Liver (tissue), 3 donors: ENCODE measurements around the gene HES3.

Experiments
- EGR1 ChIP-seq, 2 donors: IDR thresholded peaks; 2 replicates each; pipeline ENCODE4 v1.6.1; 2016 to 2018; ENCODE audit warnings: antibody characterized with exemption in 2 of 2, low read depth in 2 of 2
- FOXA1 ChIP-seq: IDR thresholded peaks from 2 replicates; pipeline ENCODE4 v1.6.1; 2016; ENCODE audit warnings: antibody characterized with exemption
- GABPA ChIP-seq, 2 donors: IDR thresholded peaks in 1 of 2; conservative IDR thresholded peaks in 1 of 2; 2 replicates each; pipeline ENCODE4 v1.6.1; 2016; ENCODE audit warnings: antibody characterized with exemption in 2 of 2, mild to moderate bottlenecking in 1 of 2, moderate library complexity in 1 of 2
- HNF4G ChIP-seq: IDR thresholded peaks from 2 replicates; pipeline ENCODE4 v1.6.1; 2016; ENCODE audit warnings: antibody characterized with exemption
- JUND ChIP-seq, 2 donors: IDR thresholded peaks; 2 replicates each; pipeline ENCODE4 v1.6.1; 2016; ENCODE audit warnings: antibody characterized with exemption in 2 of 2
- NR2F2 ChIP-seq: IDR thresholded peaks from 2 replicates; pipeline ENCODE4 v1.6.1; 2016; ENCODE audit warnings: antibody characterized with exemption
- SP1 ChIP-seq: IDR thresholded peaks from 2 replicates; pipeline ENCODE4 v1.6.1; 2018; ENCODE audit warnings: antibody characterized with exemption, mild to moderate bottlenecking
- TAF1 ChIP-seq: conservative IDR thresholded peaks from 2 replicates; pipeline ENCODE4 v1.6.1; 2016; ENCODE audit warnings: antibody characterized with exemption, mild to moderate bottlenecking
- YY1 ChIP-seq: IDR thresholded peaks from 2 replicates; pipeline ENCODE4 v1.6.1; 2016; ENCODE audit warnings: antibody characterized with exemption, mild to moderate bottlenecking
- TF ChIP-seq, protein P1 (sequence below): IDR thresholded peaks from 2 replicates; pipeline ENCODE4 v1.6.1; 2016; ENCODE audit warnings: antibody characterized with exemption, mild to moderate bottlenecking
- TF ChIP-seq, protein P2 (sequence below): fragments of 150-350 bp; IDR thresholded peaks from 2 replicates; pipeline ENCODE4 v1.5.1; 2017; ENCODE audit warnings: improper control_type of control experiment, low read depth, low read length; ENCODE audit not compliant: missing input control
- TF ChIP-seq, protein P3 (sequence below): IDR thresholded peaks from 2 replicates; pipeline ENCODE4 v1.6.1; 2016; ENCODE audit warnings: antibody characterized with exemption
- TF ChIP-seq, protein P4 (sequence below): IDR thresholded peaks from 2 replicates; pipeline ENCODE4 v1.6.1; 2016; ENCODE audit warnings: antibody characterized with exemption
- TF ChIP-seq, protein P5 (sequence below): IDR thresholded peaks from 2 replicates; pipeline ENCODE4 v1.6.1; 2016; ENCODE audit warnings: antibody characterized with exemption
- donor health status: healthy.
- donor health status: healthy.

GRCh38 chr1:6251233-6251632 is 7.3 kb downstream of the HES3 start:
- TF ChIP-seq, protein P1, sequence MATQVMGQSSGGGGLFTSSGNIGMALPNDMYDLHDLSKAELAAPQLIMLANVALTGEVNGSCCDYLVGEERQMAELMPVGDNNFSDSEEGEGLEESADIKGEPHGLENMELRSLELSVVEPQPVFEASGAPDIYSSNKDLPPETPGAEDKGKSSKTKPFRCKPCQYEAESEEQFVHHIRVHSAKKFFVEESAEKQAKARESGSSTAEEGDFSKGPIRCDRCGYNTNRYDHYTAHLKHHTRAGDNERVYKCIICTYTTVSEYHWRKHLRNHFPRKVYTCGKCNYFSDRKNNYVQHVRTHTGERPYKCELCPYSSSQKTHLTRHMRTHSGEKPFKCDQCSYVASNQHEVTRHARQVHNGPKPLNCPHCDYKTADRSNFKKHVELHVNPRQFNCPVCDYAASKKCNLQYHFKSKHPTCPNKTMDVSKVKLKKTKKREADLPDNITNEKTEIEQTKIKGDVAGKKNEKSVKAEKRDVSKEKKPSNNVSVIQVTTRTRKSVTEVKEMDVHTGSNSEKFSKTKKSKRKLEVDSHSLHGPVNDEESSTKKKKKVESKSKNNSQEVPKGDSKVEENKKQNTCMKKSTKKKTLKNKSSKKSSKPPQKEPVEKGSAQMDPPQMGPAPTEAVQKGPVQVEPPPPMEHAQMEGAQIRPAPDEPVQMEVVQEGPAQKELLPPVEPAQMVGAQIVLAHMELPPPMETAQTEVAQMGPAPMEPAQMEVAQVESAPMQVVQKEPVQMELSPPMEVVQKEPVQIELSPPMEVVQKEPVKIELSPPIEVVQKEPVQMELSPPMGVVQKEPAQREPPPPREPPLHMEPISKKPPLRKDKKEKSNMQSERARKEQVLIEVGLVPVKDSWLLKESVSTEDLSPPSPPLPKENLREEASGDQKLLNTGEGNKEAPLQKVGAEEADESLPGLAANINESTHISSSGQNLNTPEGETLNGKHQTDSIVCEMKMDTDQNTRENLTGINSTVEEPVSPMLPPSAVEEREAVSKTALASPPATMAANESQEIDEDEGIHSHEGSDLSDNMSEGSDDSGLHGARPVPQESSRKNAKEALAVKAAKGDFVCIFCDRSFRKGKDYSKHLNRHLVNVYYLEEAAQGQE, result no peak
- TF ChIP-seq, protein P2, sequence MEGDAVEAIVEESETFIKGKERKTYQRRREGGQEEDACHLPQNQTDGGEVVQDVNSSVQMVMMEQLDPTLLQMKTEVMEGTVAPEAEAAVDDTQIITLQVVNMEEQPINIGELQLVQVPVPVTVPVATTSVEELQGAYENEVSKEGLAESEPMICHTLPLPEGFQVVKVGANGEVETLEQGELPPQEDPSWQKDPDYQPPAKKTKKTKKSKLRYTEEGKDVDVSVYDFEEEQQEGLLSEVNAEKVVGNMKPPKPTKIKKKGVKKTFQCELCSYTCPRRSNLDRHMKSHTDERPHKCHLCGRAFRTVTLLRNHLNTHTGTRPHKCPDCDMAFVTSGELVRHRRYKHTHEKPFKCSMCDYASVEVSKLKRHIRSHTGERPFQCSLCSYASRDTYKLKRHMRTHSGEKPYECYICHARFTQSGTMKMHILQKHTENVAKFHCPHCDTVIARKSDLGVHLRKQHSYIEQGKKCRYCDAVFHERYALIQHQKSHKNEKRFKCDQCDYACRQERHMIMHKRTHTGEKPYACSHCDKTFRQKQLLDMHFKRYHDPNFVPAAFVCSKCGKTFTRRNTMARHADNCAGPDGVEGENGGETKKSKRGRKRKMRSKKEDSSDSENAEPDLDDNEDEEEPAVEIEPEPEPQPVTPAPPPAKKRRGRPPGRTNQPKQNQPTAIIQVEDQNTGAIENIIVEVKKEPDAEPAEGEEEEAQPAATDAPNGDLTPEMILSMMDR, result no peak
- TF ChIP-seq JUND (IDR thresholded peaks at IDR 0.05) (no peak), EGR1 (IDR thresholded peaks at IDR 0.05; ENCODE audit: low read depth in 2 of 2) (no peak), NR2F2 (no peak), YY1 (no peak), SP1 (no peak), HNF4G (no peak), FOXA1 (no peak), TAF1 (no peak), GABPA (IDR thresholded peaks at IDR 0.05 in 1 of 2, conservative IDR thresholded peaks at IDR 0.05 in 1 of 2) (no peak)
- TF ChIP-seq, protein P3, sequence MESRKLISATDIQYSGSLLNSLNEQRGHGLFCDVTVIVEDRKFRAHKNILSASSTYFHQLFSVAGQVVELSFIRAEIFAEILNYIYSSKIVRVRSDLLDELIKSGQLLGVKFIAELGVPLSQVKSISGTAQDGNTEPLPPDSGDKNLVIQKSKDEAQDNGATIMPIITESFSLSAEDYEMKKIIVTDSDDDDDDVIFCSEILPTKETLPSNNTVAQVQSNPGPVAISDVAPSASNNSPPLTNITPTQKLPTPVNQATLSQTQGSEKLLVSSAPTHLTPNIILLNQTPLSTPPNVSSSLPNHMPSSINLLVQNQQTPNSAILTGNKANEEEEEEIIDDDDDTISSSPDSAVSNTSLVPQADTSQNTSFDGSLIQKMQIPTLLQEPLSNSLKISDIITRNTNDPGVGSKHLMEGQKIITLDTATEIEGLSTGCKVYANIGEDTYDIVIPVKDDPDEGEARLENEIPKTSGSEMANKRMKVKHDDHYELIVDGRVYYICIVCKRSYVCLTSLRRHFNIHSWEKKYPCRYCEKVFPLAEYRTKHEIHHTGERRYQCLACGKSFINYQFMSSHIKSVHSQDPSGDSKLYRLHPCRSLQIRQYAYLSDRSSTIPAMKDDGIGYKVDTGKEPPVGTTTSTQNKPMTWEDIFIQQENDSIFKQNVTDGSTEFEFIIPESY, result no peak
- TF ChIP-seq, protein P4, sequence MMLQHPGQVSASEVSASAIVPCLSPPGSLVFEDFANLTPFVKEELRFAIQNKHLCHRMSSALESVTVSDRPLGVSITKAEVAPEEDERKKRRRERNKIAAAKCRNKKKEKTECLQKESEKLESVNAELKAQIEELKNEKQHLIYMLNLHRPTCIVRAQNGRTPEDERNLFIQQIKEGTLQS, result no peak
- TF ChIP-seq, protein P5, sequence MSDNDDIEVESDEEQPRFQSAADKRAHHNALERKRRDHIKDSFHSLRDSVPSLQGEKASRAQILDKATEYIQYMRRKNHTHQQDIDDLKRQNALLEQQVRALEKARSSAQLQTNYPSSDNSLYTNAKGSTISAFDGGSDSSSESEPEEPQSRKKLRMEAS, result no peak
